Activated CD4-positive, CD25-positive, alpha-beta regulatory T cell treated with anti-CD3 and anti-CD28 coated beads, Interleukin-2, amount 50 U/mL, for 72 hours (primary cell): ENCODE measurements around the gene GOLPH3L.
"Not testable (repeated sequence)": the region's sequence is repeated elsewhere in the genome, so short reads cannot be mapped to it uniquely, and the experiment has no call there.

Experiments used
- DNase-seq: peaks from one replicate; pipeline ENCODE4 v3.0.0; 2021

Gene GOLPH3L

GRCh38 chr1:150613061-150613920, 83.7 kb downstream of the GOLPH3L start:
- DNase-seq: no peak

GRCh38 chr1:150612014-150612345, 85.0 kb downstream of the GOLPH3L start:
- DNase-seq: no peak

GRCh38 chr1:150610576-150610975, 86.4 kb downstream of the GOLPH3L start:
- DNase-seq: no peak

DNA sequence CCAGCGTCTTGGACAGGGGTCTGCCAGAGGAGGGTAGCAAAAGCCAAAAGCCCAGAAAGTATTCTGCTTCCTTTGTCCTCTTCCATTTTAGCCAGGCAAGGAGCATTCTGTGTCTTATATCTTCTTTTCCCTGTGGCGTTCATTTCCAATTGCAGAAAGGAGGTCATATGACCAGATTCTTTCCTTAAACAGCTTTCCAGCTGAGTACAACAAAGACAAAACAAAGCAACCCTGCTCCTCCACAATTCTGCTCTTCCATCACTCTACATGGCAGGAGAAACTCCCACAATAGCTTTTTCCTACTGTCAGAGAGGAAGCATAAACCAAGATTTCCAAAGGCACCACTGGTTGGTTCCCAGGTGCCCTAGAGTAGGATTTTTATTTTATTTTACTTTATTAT, 87.2 kb downstream of the GOLPH3L start:
- DNase-seq: no peak

DNA sequence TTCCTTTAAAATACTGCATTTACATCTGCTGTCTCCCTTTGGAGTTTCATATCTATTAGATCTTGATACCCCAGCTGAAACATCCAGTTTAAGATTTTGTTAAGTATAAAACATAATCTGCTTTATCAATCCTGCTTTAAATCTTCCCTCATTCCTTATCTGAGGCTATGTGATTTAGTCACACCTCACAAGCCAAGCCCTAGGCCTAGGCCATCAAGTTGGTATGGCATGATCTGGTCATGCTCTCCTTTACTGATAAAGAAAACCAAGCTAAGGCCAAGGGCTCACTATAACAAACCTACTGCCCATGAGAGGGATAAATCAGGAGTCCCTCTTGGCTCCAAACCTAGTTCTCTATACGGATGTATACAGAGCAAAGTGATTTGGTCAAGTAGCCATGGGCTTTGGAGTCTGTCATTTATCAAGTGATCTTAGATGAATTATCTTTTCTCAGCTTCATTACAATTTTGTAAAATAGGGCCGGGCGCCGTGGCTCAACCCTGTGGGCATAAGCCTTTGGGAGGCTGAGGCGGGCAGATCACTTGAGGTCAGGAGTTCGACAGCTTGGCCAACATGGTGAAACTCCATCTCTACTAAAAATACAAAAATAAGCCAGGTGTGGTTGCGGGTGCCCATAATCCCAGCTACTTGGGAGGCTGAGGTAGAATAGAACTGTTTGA, 90.4 kb downstream of the GOLPH3L start:
- DNase-seq: no peak

DNA sequence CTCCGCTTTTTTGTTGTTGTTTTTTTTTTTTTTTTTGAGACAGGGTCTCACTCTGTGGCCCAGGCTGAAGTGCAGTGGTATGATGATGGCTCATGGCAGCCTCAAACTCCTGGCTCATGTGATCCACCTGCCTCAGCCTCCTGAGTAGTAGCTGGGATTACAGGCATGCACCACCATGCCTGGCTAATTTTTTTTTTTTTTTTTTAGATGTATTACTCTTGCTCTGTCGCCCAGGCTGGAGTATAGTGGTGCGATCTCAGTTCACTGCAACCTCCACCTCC, 91.6 kb downstream of the GOLPH3L start:
- not testable (repeated sequence) for DNase-seq

DNA sequence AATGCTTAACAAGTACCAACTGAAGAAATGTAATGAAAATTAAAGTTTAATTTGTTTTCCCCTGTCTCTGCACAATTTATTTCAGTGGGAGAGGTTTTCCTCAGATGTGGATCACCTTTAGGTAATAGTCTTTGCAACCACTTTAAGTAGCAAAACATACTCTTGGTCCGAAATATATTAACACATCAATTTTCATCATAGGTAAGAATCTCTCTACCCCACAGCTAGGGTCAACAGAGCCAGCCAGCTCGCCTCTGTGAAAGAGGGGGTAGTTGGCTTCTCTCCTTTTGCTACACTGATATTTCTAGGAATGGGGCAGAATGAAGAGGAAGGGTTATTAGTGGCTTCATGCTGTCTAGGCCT, 92.7 kb downstream of the GOLPH3L start:
- DNase-seq: no peak

GRCh38 chr1:150603711-150604110, 93.2 kb downstream of the GOLPH3L start:
- no peak for DNase-seq

DNA sequence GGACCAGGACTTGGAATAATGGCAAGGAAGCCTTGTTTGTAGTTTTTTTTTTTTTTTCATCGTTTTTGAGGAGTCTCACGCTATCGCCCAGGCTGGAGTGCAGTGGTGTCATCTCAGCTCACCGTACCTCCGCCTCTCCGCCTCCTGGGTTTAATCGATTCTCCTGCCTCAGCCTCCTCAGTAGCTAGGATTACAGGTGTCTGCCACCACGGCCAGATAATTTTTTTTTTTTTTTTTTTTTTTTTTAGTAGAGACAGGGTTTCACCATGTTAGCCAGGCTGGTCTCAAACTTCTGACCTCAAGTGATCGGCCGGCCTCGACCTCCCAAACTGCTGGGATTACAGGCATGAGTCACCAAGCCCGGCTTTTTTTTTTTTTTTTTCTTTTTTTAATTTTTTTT, 94.6 kb downstream of the GOLPH3L start:
- not testable (repeated sequence) for DNase-seq

GRCh38 chr1:150601540-150601939, 95.4 kb downstream of the GOLPH3L start:
- no peak for DNase-seq

DNA sequence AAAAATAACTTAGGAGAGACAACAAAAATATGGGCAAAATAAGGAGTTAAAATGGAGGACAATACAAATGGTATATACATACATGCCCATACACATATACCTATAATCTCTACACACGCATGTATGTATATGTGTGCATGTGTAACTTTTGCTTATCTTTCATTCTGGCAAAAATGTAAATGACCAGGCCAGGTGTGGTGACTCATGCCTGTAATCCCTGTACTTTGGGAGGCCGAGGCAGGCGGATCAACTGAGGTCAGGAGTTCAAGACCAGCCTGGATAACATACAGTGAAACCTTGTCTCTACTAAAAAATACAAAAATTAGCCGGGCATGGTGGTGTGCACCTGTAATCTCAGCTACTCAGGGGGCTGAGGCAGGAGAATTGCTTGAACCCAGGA, 98.6 kb downstream of the GOLPH3L start:
- not testable (repeated sequence) for DNase-seq

DNA sequence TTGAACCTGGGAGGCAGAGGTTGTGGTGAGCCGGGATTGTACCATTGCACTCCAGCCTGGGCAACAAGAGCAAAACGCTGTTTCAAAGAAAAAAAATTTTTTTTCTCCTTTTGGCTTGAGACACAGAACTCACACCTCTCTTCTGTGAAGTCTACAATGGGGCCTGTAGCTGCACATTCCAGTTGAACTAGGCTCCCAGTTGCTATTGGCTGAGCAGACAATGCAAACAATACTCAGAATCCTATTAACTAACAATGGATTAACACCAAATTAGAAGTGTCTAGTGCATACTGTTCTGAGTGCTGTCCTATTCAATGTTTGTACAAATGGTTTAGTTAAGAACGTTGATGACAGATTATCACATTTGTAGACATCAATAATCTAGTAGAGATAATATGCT, 100.0 kb downstream of the GOLPH3L start:
- no peak for DNase-seq
